Spleen (tissue), 11 donors: Measurements from ENCODE around the gene CLEC4D. TPM values are rescaled to one million over a fixed set of nuclear protein-coding genes. Genes with fewer than 3 reads are reported as not detected.
A peak's percentile ranks its signal among the peaks of the same experiment; 100 is the strongest.
"Not testable (repeated sequence)": the region's sequence is repeated elsewhere in the genome, so short reads cannot be mapped to it uniquely, and the experiment has no call there.

Experiments used
- DNase-seq: peaks from one replicate; pipeline ENCODE4 v3.0.0-alpha.2; 2020
- H3K27ac ChIP-seq, 8 donors: fragments of 200-600 bp; sonication (generic) in 7 of 8; 1 replicate in 4 of 8; 2 replicates in 4 of 8; pipeline versions ENCODE4 v1.5.0 to v1.8.0; 2016 to 2021; ENCODE audit warnings: inconsistent platforms in 4 of 8, mild to moderate bottlenecking in 4 of 8, moderate library complexity in 1 of 8
- H3K27me3 ChIP-seq, 7 donors: fragments of 200-600 bp; sonication (generic) in 6 of 7; replicated peaks in 1 of 7; 1 replicate in 4 of 7; 2 replicates in 3 of 7; pipeline versions ENCODE4 v1.5.0 to v1.8.0; 2016 to 2021; ENCODE audit warnings: inconsistent platforms in 3 of 7, mild to moderate bottlenecking in 1 of 7
- H3K36me3 ChIP-seq, 6 donors: fragments of 200-600 bp; sonication (generic) in 5 of 6; 1 replicate in 4 of 6; 2 replicates in 2 of 6; pipeline versions ENCODE4 v1.5.0 to v1.8.0; 2016 to 2021; ENCODE audit warnings: inconsistent platforms in 2 of 6
- H3K4me1 ChIP-seq, 6 donors: fragments of 200-600 bp; sonication (generic) in 5 of 6; 1 replicate in 3 of 6; 2 replicates in 3 of 6; pipeline versions ENCODE4 v1.5.0 to v1.8.0; 2016 to 2021; ENCODE audit warnings: inconsistent platforms in 3 of 6
- H3K4me3 ChIP-seq, 8 donors: fragments of 200-600 bp; sonication (generic) in 7 of 8; 1 replicate in 4 of 8; 2 replicates in 4 of 8; pipeline versions ENCODE4 v1.5.0 to v1.8.0; 2016 to 2021; ENCODE audit warnings: inconsistent platforms in 4 of 8, mild to moderate bottlenecking in 4 of 8, moderate library complexity in 2 of 8
- H3K9me3 ChIP-seq, 8 donors: fragments of 200-600 bp; sonication (generic) in 7 of 8; 1 replicate in 4 of 8; 2 replicates in 4 of 8; pipeline versions ENCODE4 v1.5.0 to v1.8.0; 2016 to 2021; ENCODE audit warnings: inconsistent platforms in 4 of 8
- POLR2A ChIP-seq, 3 donors: fragments of 450-650 bp; IDR thresholded peaks; one replicate each; pipeline ENCODE4 v1.5.1; 2017; ENCODE audit warnings: antibody characterized with exemption in 3 of 3, mild to moderate bottlenecking in 1 of 3
- POLR2AphosphoS5 ChIP-seq, 3 donors: sonication (generic); formaldehyde crosslinking; IDR thresholded peaks; one replicate each; pipeline ENCODE4 v1.5.1; 2017; ENCODE audit warnings: antibody characterized with exemption in 3 of 3
- WGBS, 5 donors: extraction: QIAGEN DNeasy Blood & Tissue Kit in 3 of 5; methylation state at CpG; one replicate each; pipeline versions ENCODE4 v1.1.5 to v1.1.7; 2013 to 2018; 5-methylcytosine and 5-hydroxymethylcytosine counted together
- intact Hi-C: fragments of 100-400 bp; cut with DNase I; formaldehyde crosslinking; loops from one replicate; pipeline ENCODE4 v1.15.0; 2023; ENCODE audit warnings: low total_unique reads
- polyA plus RNA-seq, 3 donors: library from polyadenylated mRNA; stranded (reverse); fragments of 200-250 nt; gene quantifications; one replicate each; pipeline ENCODE4 v1.2.1, GENCODE V29; 2013
- total RNA-seq, 7 donors: library from RNA; depleted of rRNA in 3 of 7; stranded (reverse); fragments of >200 nt in 3 of 7; fragmentation: NEBNext Ultra II Directional in 4 of 7; extraction: Animal tissue kit (Norgen Biotek cat#: 25700) in 4 of 7; gene quantifications; one replicate each; pipeline versions ENCODE4 v1.1.0 to v1.2.1, GENCODE V29; 2016 to 2021
- TF ChIP-seq, protein P1 (sequence below), 11 experiments: fragments of 200-600 bp in 7 of 11; fragments of 450-650 bp in 4 of 11; sonication (generic) in 4 of 11; IDR thresholded peaks in 8 of 11; conservative IDR thresholded peaks in 3 of 11; 1 replicate in 7 of 11; 2 replicates in 4 of 11; pipeline versions ENCODE4 v1.4.0 to v1.8.0; 2016 to 2021; ENCODE audit warnings: antibody characterized with exemption in 11 of 11, inconsistent platforms in 4 of 11, mild to moderate bottlenecking in 1 of 11
- donor health status: healthy with polysubstance abuse.
- donor health status: DM: no; HTN: no; CAD: no; lungs with moderate emphysema.
- donor health status: DM: no; HTN: no; CAD: no.
- donor health status: Bipolar disorder and iron deficiency.
- donor health status: healthy.
- donor health status: DM: no; HTN: no; CAD: no.
- donor health status: DM: yes; HTN: yes; CAD: no.

Gene CLEC4D
- total and polyA plus RNA-seq, 10 donors: 0.62 to 24.9 (median 8.4) TPM

DNA sequence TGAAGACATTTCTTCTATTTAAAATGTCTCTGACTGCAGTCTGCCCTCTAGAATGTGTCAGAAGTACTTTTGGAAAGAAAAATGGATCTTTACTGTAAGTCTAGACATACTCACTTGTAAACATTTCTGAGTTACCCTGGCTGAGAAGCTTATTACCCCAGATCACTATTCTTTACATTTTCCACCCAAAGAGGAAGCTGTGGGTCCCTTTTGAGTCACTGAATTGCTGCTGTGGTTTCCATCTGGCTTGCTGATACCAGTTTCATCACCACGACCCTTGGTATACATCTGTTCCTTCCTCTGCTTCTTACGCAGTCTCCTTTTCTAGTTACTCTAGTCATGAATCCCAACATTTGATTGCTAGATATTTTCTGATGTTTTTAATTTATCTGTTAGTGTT is 20.2 kb upstream of the CLEC4D start:
- H3K36me3 ChIP-seq: no peaks in the 10 kb centered on the region
- WGBS, 5 donors: 9 to 29% (median 13%) methylated on average over 1 to 2 of the region's 2 CpGs
- H3K27ac ChIP-seq: peak overlapping the region in 7 of 8 donors; percentile 49 to 83 (median 79)
- peak overlapping the region in 1 of 8 donors; percentile 6 for H3K4me3 ChIP-seq
- H3K4me1 ChIP-seq: peaks cover 0 to 28% (median 11%) of the 10 kb centered on the region in 6 donors
- peaks cover 0 to 3% (median 0%) of the 10 kb centered on the region in 8 donors for H3K9me3 ChIP-seq
- DNase-seq: no peak
- intact Hi-C loops: no loop called here
- H3K27me3 ChIP-seq: peaks cover 0 to 23% (median 0%) of the 10 kb centered on the region in 7 donors
- TF ChIP-seq POLR2AphosphoS5 (IDR thresholded peaks at IDR 0.05) (peak in 1 of 3 donors; percentile 66), POLR2A (IDR thresholded peaks at IDR 0.05) (no peak)

DNA sequence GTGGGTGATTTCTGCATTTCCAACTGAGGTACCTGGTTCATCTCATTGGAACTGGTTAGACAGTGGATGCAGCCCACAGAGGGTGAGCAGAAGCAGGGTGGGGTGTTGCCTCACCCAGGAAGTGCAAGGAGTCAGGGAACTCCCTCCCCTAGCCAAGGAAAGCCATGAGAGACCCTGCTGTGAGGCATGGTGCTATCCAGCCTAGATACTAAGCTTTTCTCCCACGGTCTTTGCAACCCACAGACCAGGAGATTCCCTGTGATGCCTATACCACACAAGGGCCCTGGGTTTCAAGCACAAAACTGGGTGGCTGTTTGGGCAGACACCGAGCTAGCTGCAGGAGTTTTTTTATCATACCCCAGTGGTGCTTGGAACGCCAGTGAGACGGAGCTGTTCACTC is 17.6 kb upstream of the CLEC4D start:
- H3K36me3 ChIP-seq, H3K27ac ChIP-seq, intact Hi-C loops, H3K4me3 ChIP-seq, H3K9me3 ChIP-seq: not testable (repeated sequence)
- Histone ChIP-seq H3K27me3 (peaks cover 0 to 26% (median 0%) of the 10 kb centered on the region in 7 donors), H3K4me1 (peaks cover 0 to 37% (median 11%) of the 10 kb centered on the region in 6 donors)
- DNase-seq: peak; percentile 32
- WGBS, 5 donors: 80 to 93% (median 89%) methylated on average over 4 of the region's 4 CpGs

DNA sequence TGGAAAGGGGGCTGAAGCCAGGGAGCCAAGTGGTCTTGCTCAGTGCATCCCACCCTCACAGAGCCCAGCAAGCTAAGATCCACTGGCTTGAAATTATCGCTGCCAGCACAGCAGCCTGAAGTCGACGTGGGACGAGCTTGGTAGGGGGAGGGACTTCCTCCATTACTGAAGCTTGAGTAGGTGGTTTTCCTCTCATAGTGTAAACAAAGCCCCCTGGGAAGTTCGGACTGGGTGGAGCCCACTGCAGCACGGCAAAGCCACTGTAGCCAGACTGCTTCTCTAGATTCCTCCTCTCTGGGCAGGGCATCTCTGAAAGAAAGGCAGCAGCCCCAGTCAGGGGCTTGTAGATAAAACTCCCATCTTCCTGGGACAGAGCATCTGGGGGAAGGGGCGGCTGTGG is 17.2 kb upstream of the CLEC4D start:
- H3K36me3 ChIP-seq, H3K4me3 ChIP-seq, intact Hi-C loops, H3K9me3 ChIP-seq, H3K27ac ChIP-seq: not testable (repeated sequence)
- H3K4me1 ChIP-seq: peaks cover 0 to 37% (median 11%) of the 10 kb centered on the region in 6 donors
- 31 to 57% (median 46%) methylated on average over 7 of the region's 7 CpGs for WGBS, 5 donors
- peak; percentile 28 for DNase-seq
- H3K27me3 ChIP-seq: peaks cover 0 to 26% (median 0%) of the 10 kb centered on the region in 7 donors

DNA sequence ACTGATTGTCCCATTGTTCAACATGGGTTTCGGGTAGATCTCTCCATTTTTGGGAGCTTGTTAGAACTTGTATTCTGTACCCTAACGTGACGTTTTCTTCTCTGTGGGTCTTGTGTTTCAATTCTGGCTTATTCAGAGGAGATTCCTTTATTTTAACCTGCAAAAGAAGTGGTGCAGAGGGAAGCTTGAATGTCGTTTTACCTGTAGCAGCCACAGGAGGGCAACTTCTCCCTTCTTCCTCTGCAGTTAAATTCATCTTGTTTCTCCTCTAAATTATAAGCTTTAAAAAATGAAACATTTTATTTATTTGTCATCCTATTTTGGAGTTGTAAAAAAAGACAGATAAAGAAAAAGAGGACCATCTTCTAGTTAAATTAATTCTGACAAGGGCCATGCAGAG is 13.7 kb upstream of the CLEC4D start:
- H3K27me3 ChIP-seq: peaks cover 0 to 26% (median 0%) of the 10 kb centered on the region in 7 donors
- peaks cover 0 to 27% (median 0%) of the 10 kb centered on the region in 6 donors for H3K4me1 ChIP-seq
- DNase-seq: no peak
- no peak overlapping the region for H3K27ac ChIP-seq
- no peak for TF ChIP-seq POLR2A (IDR thresholded peaks at IDR 0.05)
- TF ChIP-seq, protein P1, sequence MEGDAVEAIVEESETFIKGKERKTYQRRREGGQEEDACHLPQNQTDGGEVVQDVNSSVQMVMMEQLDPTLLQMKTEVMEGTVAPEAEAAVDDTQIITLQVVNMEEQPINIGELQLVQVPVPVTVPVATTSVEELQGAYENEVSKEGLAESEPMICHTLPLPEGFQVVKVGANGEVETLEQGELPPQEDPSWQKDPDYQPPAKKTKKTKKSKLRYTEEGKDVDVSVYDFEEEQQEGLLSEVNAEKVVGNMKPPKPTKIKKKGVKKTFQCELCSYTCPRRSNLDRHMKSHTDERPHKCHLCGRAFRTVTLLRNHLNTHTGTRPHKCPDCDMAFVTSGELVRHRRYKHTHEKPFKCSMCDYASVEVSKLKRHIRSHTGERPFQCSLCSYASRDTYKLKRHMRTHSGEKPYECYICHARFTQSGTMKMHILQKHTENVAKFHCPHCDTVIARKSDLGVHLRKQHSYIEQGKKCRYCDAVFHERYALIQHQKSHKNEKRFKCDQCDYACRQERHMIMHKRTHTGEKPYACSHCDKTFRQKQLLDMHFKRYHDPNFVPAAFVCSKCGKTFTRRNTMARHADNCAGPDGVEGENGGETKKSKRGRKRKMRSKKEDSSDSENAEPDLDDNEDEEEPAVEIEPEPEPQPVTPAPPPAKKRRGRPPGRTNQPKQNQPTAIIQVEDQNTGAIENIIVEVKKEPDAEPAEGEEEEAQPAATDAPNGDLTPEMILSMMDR (IDR thresholded peaks at IDR 0.05 in 8 of 11, conservative IDR thresholded peaks at IDR 0.05 in 3 of 11): peak in 1 of 11 experiments; percentile 17
- no peak for TF ChIP-seq POLR2AphosphoS5 (IDR thresholded peaks at IDR 0.05)
- 51 to 59% (median 57%) methylated on average over 4 of the region's 4 CpGs for WGBS, 5 donors
- H3K36me3 ChIP-seq: no peaks in the 10 kb centered on the region
- intact Hi-C loops: no loop called here
- no peak overlapping the region for H3K4me3 ChIP-seq
- H3K9me3 ChIP-seq: no peaks in the 10 kb centered on the region

DNA sequence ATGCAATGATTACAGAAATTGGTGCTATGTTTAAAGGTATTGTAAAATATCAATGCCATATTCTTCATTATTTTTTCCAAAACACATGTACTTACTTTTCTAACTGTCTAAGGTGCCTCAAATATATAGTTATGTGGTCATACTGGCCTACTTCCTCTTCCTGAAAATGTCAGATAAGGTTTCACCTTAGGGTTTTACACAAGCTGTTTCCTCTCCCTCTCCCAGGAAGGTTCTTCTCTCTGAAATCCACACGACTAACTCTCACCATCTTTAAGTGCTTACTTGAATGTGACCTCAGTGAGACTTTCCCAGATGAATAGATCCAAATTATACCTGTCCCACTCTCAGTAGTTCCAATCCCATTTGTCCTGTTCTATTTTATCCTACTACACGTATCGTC is 11.6 kb upstream of the CLEC4D start:
- no peak for DNase-seq
- intact Hi-C loops: no loop called here

More for the DNA sequence above, 11.6 kb upstream of the CLEC4D start:
- 39 to 57% (median 46%) methylated on average over 3 of the region's 3 CpGs for WGBS, 5 donors
- TF ChIP-seq POLR2AphosphoS5 (IDR thresholded peaks at IDR 0.05): no peak
- TF ChIP-seq POLR2A (IDR thresholded peaks at IDR 0.05): no peak
- TF ChIP-seq, protein P1 (IDR thresholded peaks at IDR 0.05 in 8 of 11, conservative IDR thresholded peaks at IDR 0.05 in 3 of 11): no peak
- H3K27me3 ChIP-seq: peaks cover 0 to 15% (median 0%) of the 10 kb centered on the region in 7 donors
- H3K27ac ChIP-seq: peak overlapping the region in 5 of 8 donors; percentile 24 to 77 (median 44)
- peaks cover 0 to 27% (median 0%) of the 10 kb centered on the region in 6 donors for H3K4me1 ChIP-seq
- no peaks in the 10 kb centered on the region for H3K9me3 ChIP-seq
- H3K36me3 ChIP-seq: no peaks in the 10 kb centered on the region
- no peak overlapping the region for H3K4me3 ChIP-seq
